Right lobe of liver (tissue), 6 donors: ENCODE measurements around the gene ARIH1. TPM values are rescaled to one million over a fixed set of nuclear protein-coding genes. Genes with fewer than 3 reads are reported as not detected.

ENCODE experiments used
- ATAC-seq, 4 donors: fragments of 200-7000 bp; cut with Tn5 transposase; one replicate each; pipeline ENCODE4 v1.9.1; 2020; ENCODE audit warnings: mild to moderate bottlenecking in 4 of 4, moderate library complexity in 4 of 4
- DNase-seq, 3 donors: peaks; one replicate each; pipeline ENCODE4 v3.0.0-alpha.2; 2020
- H3K27ac ChIP-seq, 3 donors: fragments of 200-600 bp; one replicate each; pipeline ENCODE4 v1.8.0; 2022
- H3K27me3 ChIP-seq, 2 donors: fragments of 200-600 bp; one replicate each; pipeline ENCODE4 v1.8.0; 2022
- H3K36me3 ChIP-seq, 4 donors: fragments of 200-600 bp; sonication (generic) in 1 of 4; one replicate each; pipeline versions ENCODE4 v1.5.1 to v1.8.0; 2017 to 2022; ENCODE audit warnings: control low read depth in 1 of 4
- H3K4me1 ChIP-seq, 4 donors: fragments of 200-600 bp; sonication (generic) in 1 of 4; one replicate each; pipeline versions ENCODE4 v1.5.1 to v1.8.0; 2017 to 2022; ENCODE audit warnings: control low read depth in 1 of 4
- H3K4me3 ChIP-seq, 3 donors: fragments of 200-600 bp; one replicate each; pipeline ENCODE4 v1.8.0; 2022
- H3K9me3 ChIP-seq, 4 donors: fragments of 200-600 bp; sonication (generic) in 1 of 4; one replicate each; pipeline versions ENCODE4 v1.5.1 to v1.8.0; 2017 to 2022; ENCODE audit warnings: control low read depth in 1 of 4
- CTCF ChIP-seq, 4 donors: fragments of 200-600 bp in 3 of 4; fragments of 450-650 bp in 1 of 4; IDR thresholded peaks; one replicate each; pipeline versions ENCODE4 v1.5.1 to v1.8.0; 2016 to 2022; ENCODE audit warnings: antibody characterized with exemption in 4 of 4, mild to moderate bottlenecking in 2 of 4
- POLR2A ChIP-seq: fragments of 450-650 bp; IDR thresholded peaks from one replicate; pipeline ENCODE4 v1.6.1; 2017; ENCODE audit warnings: antibody characterized with exemption, mild to moderate bottlenecking
- WGBS: methylation state at CpG from one replicate; pipeline ENCODE4 v1.1.6; 2018; ENCODE audit warnings: low coverage, low lambda C conversion rate; ENCODE audit not compliant: insufficient coverage; ENCODE audit errors: missing lambda C conversion rate; 5-methylcytosine and 5-hydroxymethylcytosine counted together
- intact Hi-C, 2 donors: fragments of 100-400 bp; cut with DNase I; formaldehyde crosslinking; loops; one replicate each; pipeline versions ENCODE4 v1.11.2 to v1.14.1; 2022
- total RNA-seq, 6 experiments: library from RNA; depleted of rRNA in 2 of 6; stranded (reverse); fragments of >200 nt in 2 of 6; fragmentation: NEBNext Ultra II Directional in 3 of 6; extraction: Animal tissue kit (Norgen Biotek cat#: 25700) in 3 of 6; gene quantifications; one replicate each; pipeline versions ENCODE4 v1.1.0 to v1.2.4, GENCODE V29; 2016 to 2023
- donor health status: DM: no; HTN: yes; CAD: no.
- donor health status: DM: no; HTN: no; CAD: no.
- donor health status: DM: no; HTN: no; CAD: no.
- donor health status: DM: no; HTN: yes; CAD: no.
- donor health status: DM: no; HTN: yes; CAD: no.

Gene ARIH1
- total RNA-seq, 6 experiments from 2014 or later: 19.3 to 84.7 (median 69.9) TPM

- WGBS: 100% methylated on average over 1 of the region's 1 CpG
Measured at GRCh38 chr15:72545156-72545555, 71.0 kb downstream of the ARIH1 start.

GRCh38 chr15:72554471-72555425 is 80.6 kb downstream of the ARIH1 start:
- H3K27ac ChIP-seq: no peak overlapping the region
- H3K4me3 ChIP-seq: no peak overlapping the region
- WGBS: 80% methylated on average over 7 of the region's 8 CpGs
- H3K9me3 ChIP-seq: no peaks in the 10 kb centered on the region
- H3K4me1 ChIP-seq: no peaks in the 10 kb centered on the region
- no peak for ATAC-seq
- no peak for DNase-seq
- H3K27me3 ChIP-seq: no peaks in the 10 kb centered on the region
- TF ChIP-seq POLR2A (no peak), CTCF (IDR thresholded peaks at IDR 0.05) (no peak)
- H3K36me3 ChIP-seq: peaks cover 0 to 13% (median 4%) of the 10 kb centered on the region in 4 donors
- intact Hi-C loops: no loop called here

More at GRCh38 chr15:72545156-72545555, 71.0 kb downstream of the ARIH1 start:
- Histone ChIP-seq H3K27me3 (no peaks in the 10 kb centered on the region), H3K36me3 (no peaks in the 10 kb centered on the region), H3K4me3 (no peak overlapping the region), H3K4me1 (no peaks in the 10 kb centered on the region), H3K27ac (no peak overlapping the region), H3K9me3 (no peaks in the 10 kb centered on the region)
- intact Hi-C loops: no loop called here
- DNase-seq (no peak), ATAC-seq (no peak)
- TF ChIP-seq POLR2A: no peak
- no peak for TF ChIP-seq CTCF (IDR thresholded peaks at IDR 0.05)

GRCh38 chr15:72559781-72560180 is 85.7 kb downstream of the ARIH1 start:
- H3K4me3 ChIP-seq: no peak overlapping the region
- TF ChIP-seq POLR2A (no peak), CTCF (IDR thresholded peaks at IDR 0.05) (no peak)
- WGBS: 85% methylated on average over 3 of the region's 3 CpGs
- DNase-seq: no peak
- ATAC-seq: no peak
- no peaks in the 10 kb centered on the region for H3K9me3 ChIP-seq
- H3K36me3 ChIP-seq: peaks cover 0 to 24% (median 9%) of the 10 kb centered on the region in 4 donors
- H3K27ac ChIP-seq: no peak overlapping the region
- intact Hi-C loops: no loop called here
- no peaks in the 10 kb centered on the region for H3K4me1 ChIP-seq
- no peaks in the 10 kb centered on the region for H3K27me3 ChIP-seq

GRCh38 chr15:72560458-72560857 is 86.3 kb downstream of the ARIH1 start:
- Histone ChIP-seq H3K36me3 (peaks cover 0 to 24% (median 9%) of the 10 kb centered on the region in 4 donors), H3K27me3 (no peaks in the 10 kb centered on the region)
- WGBS: 75% methylated on average over 1 of the region's 1 CpG

More at GRCh38 chr15:72560458-72560857, 86.3 kb downstream of the ARIH1 start:
- Histone ChIP-seq H3K27ac (no peak overlapping the region), H3K9me3 (no peaks in the 10 kb centered on the region), H3K4me3 (no peak overlapping the region), H3K4me1 (no peaks in the 10 kb centered on the region)
- DNase-seq: no peak
- intact Hi-C loops: no loop called here
- ATAC-seq: no peak
- TF ChIP-seq CTCF (IDR thresholded peaks at IDR 0.05) (no peak), POLR2A (no peak)
